GM23338 (cell line): ENCODE measurements around the gene IL19. TPM values are rescaled to one million over a fixed set of nuclear protein-coding genes. Genes with fewer than 3 reads are reported as not detected.

Source experiments
- ATAC-seq: fragments of 200-7000 bp; cut with Tn5 transposase; 3 replicates; pipeline ENCODE4 v1.9.1; 2020
- DNase-seq: peaks from one replicate; pipeline ENCODE4 v3.0.0-alpha.2; 2015; ENCODE audit warnings: low spot score
- H2AFZ ChIP-seq: fragments of 200-600 bp; sonication (generic); 2 replicates; pipeline ENCODE4 v1.8.0; 2016; ENCODE audit warnings: antibody characterized with exemption, mild to moderate bottlenecking, moderate library complexity
- H3F3A ChIP-seq: fragments of 200-600 bp; sonication (generic); replicated peaks from 2 replicates; pipeline ENCODE4 v1.8.0; 2017; ENCODE audit warnings: antibody characterized with exemption, mixed run types, low read depth
- H3K27ac ChIP-seq: fragments of 200-600 bp; sonication (generic); 2 replicates; pipeline ENCODE4 v1.6.1; 2016; ENCODE audit warnings: low read depth
- H3K27me3 ChIP-seq: fragments of 200-600 bp; sonication (generic); 2 replicates; pipeline ENCODE4 v1.8.0; 2016; ENCODE audit warnings: mild to moderate bottlenecking, mixed run types, moderate library complexity; ENCODE audit not compliant: insufficient read depth
- H3K36me3 ChIP-seq: fragments of 200-600 bp; sonication (generic); 2 replicates; pipeline ENCODE4 v1.8.0; 2016; ENCODE audit warnings: mild to moderate bottlenecking; ENCODE audit not compliant: insufficient read depth
- H3K4me1 ChIP-seq: fragments of 200-600 bp; sonication (generic); 2 replicates; pipeline ENCODE4 v1.8.0; 2016; ENCODE audit warnings: mild to moderate bottlenecking, moderate library complexity; ENCODE audit not compliant: insufficient read depth
- H3K4me2 ChIP-seq: fragments of 200-600 bp; sonication (generic); 2 replicates; pipeline ENCODE4 v1.7.1; 2017; ENCODE audit warnings: mixed run types
- H3K4me3 ChIP-seq: fragments of 200-600 bp; sonication (generic); 2 replicates; pipeline ENCODE4 v1.6.1; 2016; ENCODE audit warnings: mixed run types
- H3K79me2 ChIP-seq: fragments of 200-600 bp; sonication (generic); replicated peaks from 2 replicates; pipeline ENCODE4 v1.8.0; 2017; ENCODE audit warnings: mild to moderate bottlenecking; ENCODE audit not compliant: insufficient read depth
- H3K9me2 ChIP-seq: fragments of 200-600 bp; sonication (generic); 2 replicates; pipeline ENCODE4 v1.8.0; 2017; ENCODE audit not compliant: insufficient read depth
- H4K20me1 ChIP-seq: fragments of 200-600 bp; sonication (generic); replicated peaks from 2 replicates; pipeline ENCODE4 v1.8.0; 2017; ENCODE audit warnings: mild to moderate bottlenecking; ENCODE audit not compliant: insufficient read depth
- H3K27ac Mint-ChIP-seq: 2 replicates; pipeline ENCODE4 v1.8.0; 2020; ENCODE audit warnings: inconsistent platforms, mild to moderate bottlenecking, moderate library complexity, mixed read lengths
- H3K27me3 Mint-ChIP-seq: 3 replicates; pipeline ENCODE4 v1.8.0; 2022; ENCODE audit warnings: low read depth, mild to moderate bottlenecking, moderate library complexity, mixed read lengths, inconsistent platforms; ENCODE audit not compliant: insufficient read depth, poor library complexity
- H3K36me3 Mint-ChIP-seq: 3 replicates; pipeline ENCODE4 v1.8.0; 2021; ENCODE audit warnings: low read depth, mild to moderate bottlenecking, inconsistent platforms, moderate library complexity, mixed read lengths
- H3K4me1 Mint-ChIP-seq: 3 replicates; pipeline ENCODE4 v1.8.0; 2020; ENCODE audit warnings: mild to moderate bottlenecking, inconsistent platforms, mixed read lengths
- H3K4me3 Mint-ChIP-seq: 3 replicates; pipeline ENCODE4 v1.8.0; 2021; ENCODE audit warnings: moderate library complexity, mild to moderate bottlenecking, inconsistent platforms, mixed read lengths
- H3K9me3 Mint-ChIP-seq: 3 replicates; pipeline ENCODE4 v1.8.0; 2020; ENCODE audit warnings: moderate library complexity, mild to moderate bottlenecking, inconsistent platforms, mixed read lengths
- CREB1 ChIP-seq: fragments of 250-450 bp; sonication (Bioruptor Pico); IDR thresholded peaks from 2 replicates; pipeline ENCODE4 v1.5.0; 2020; ENCODE audit warnings: low read depth, mild to moderate bottlenecking, moderate library complexity
- CTCF ChIP-seq, 2 experiments: fragments of 200-600 bp in 1 of 2; sonication (generic) in 1 of 2; conservative IDR thresholded peaks; 2 replicates each; pipeline versions ENCODE4 v1.5.1 to v1.6.1; 2016 to 2017; ENCODE audit warnings: antibody characterized with exemption in 2 of 2, low read depth in 2 of 2, mild to moderate bottlenecking in 2 of 2, moderate library complexity in 1 of 2
- ETS1 ChIP-seq: IDR thresholded peaks from 2 replicates; pipeline ENCODE4 v1.6.1; 2016; ENCODE audit warnings: antibody characterized with exemption
- EZH2phosphoT487 ChIP-seq: fragments of 200-600 bp; sonication (generic); IDR thresholded peaks from one replicate; pipeline ENCODE4 v1.8.1; 2018; ENCODE audit warnings: antibody characterized with exemption; ENCODE audit not compliant: unreplicated experiment
- JUNB ChIP-seq: IDR thresholded peaks from one replicate; pipeline ENCODE4 v1.6.1; 2016; ENCODE audit warnings: antibody characterized with exemption; ENCODE audit not compliant: unreplicated experiment
- POLR2AphosphoS5 ChIP-seq: IDR thresholded peaks from 2 replicates; pipeline ENCODE4 v1.6.1; 2016; ENCODE audit warnings: antibody characterized with exemption, low read depth
- STAT1 ChIP-seq: IDR thresholded peaks from one replicate; pipeline ENCODE4 v1.6.1; 2016; ENCODE audit warnings: antibody characterized with exemption; ENCODE audit not compliant: unreplicated experiment
- ZNF114 ChIP-seq: fragments of 250-450 bp; sonication (Bioruptor Pico); IDR thresholded peaks from 2 replicates; pipeline ENCODE4 v1.5.0; 2020; ENCODE audit warnings: mild to moderate bottlenecking, moderate library complexity
- ZNF331 ChIP-seq: fragments of 250-450 bp; sonication (Bioruptor Pico); IDR thresholded peaks from 2 replicates; pipeline ENCODE4 v1.5.0; 2020; ENCODE audit warnings: low read depth, mild to moderate bottlenecking, moderate library complexity
- ZNF462 ChIP-seq: fragments of 250-450 bp; sonication (Bioruptor Pico); IDR thresholded peaks from 2 replicates; pipeline ENCODE4 v1.5.0; 2020; ENCODE audit warnings: mild to moderate bottlenecking, moderate library complexity
- polyA plus RNA-seq: library from polyadenylated mRNA; unstranded; fragments of >200 nt; fragmentation: Nextera tagmentation; extraction: Ambion mirVana; gene quantifications from 2 replicates; pipeline ENCODE4 v1.2.1, GENCODE V29; 2016
- total RNA-seq: library from RNA; depleted of rRNA; stranded (reverse); fragments of >200 nt; shearing (Covaris generic); gene quantifications from 2 replicates; pipeline ENCODE4 v1.2.3, GENCODE V29; 2014

Gene IL19
- total and polyA plus RNA-seq, 2 experiments from 2014 or later: not detected

- no peaks in the 10 kb centered on the region for H3K36me3 ChIP-seq
- no peaks in the 10 kb centered on the region for H4K20me1 ChIP-seq
- Mint-ChIP-seq H3K27me3 (peaks cover 3% of the 10 kb centered on the region), H3K27ac (no peak overlapping the region), H3K9me3 (no peaks in the 10 kb centered on the region), H3K4me1 (peaks cover 4% of the 10 kb centered on the region; the same call in 2 of the 3 replicates), H3K4me3 (no peak overlapping the region), H3K36me3 (no peaks in the 10 kb centered on the region)
- H3F3A ChIP-seq: no peaks in the 10 kb centered on the region
- no peaks in the 10 kb centered on the region for H3K4me1 ChIP-seq
- H2AFZ ChIP-seq: no peak overlapping the region
- H3K4me3 ChIP-seq: no peak overlapping the region
- no peak overlapping the region for H3K4me2 ChIP-seq
- no peaks in the 10 kb centered on the region for H3K27me3 ChIP-seq
- no peak overlapping the region for H3K27ac ChIP-seq
- DNase-seq (no peak), ATAC-seq (no peak)
- H3K9me2 ChIP-seq: no peaks in the 10 kb centered on the region
- TF ChIP-seq ZNF114 (CRISPR knock-in tag) (no peak), ZNF462 (CRISPR knock-in tag) (no peak)
- no peaks in the 10 kb centered on the region for H3K79me2 ChIP-seq
These were observed 11.9 kb downstream of the IL19 start for GRCh38 chr1:206782448-206782847.

- H3K79me2 ChIP-seq: no peaks in the 10 kb centered on the region
- no peak overlapping the region for H3K4me2 ChIP-seq
- no peaks in the 10 kb centered on the region for H3K27me3 ChIP-seq
- H3K4me1 Mint-ChIP-seq: peaks cover 4% of the 10 kb centered on the region; the same call in 2 of the 3 replicates
- ATAC-seq (no peak), DNase-seq (no peak)
- no peak overlapping the region for H3K27ac ChIP-seq
- H3K36me3 ChIP-seq: no peaks in the 10 kb centered on the region
- H3K9me3 Mint-ChIP-seq: no peaks in the 10 kb centered on the region
- peaks cover 3% of the 10 kb centered on the region for H3K27me3 Mint-ChIP-seq
- no peak overlapping the region for H3K27ac Mint-ChIP-seq
- H3K9me2 ChIP-seq: no peaks in the 10 kb centered on the region
- no peaks in the 10 kb centered on the region for H4K20me1 ChIP-seq
- no peak overlapping the region for H2AFZ ChIP-seq
- H3F3A ChIP-seq: no peaks in the 10 kb centered on the region
- no peaks in the 10 kb centered on the region for H3K4me1 ChIP-seq
- H3K4me3 ChIP-seq: no peak overlapping the region
- no peak overlapping the region for H3K4me3 Mint-ChIP-seq
- H3K36me3 Mint-ChIP-seq: no peaks in the 10 kb centered on the region
- TF ChIP-seq JUNB: no peak
- TF ChIP-seq EZH2phosphoT487: no peak
- TF ChIP-seq CTCF (conservative IDR thresholded peaks at IDR 0.05; ENCODE audit: low read depth in 2 of 2): no peak
- TF ChIP-seq ETS1: no peak
- TF ChIP-seq CREB1 (CRISPR knock-in tag): no peak
- no peak for TF ChIP-seq STAT1
- TF ChIP-seq ZNF114 (CRISPR knock-in tag): no peak
- TF ChIP-seq POLR2AphosphoS5: no peak
- TF ChIP-seq ZNF331 (CRISPR knock-in tag): no peak
These were observed 12.9 kb downstream of the IL19 start for GRCh38 chr1:206783506-206783905.
